HG03521 (cell line): Measurements from ENCODE around the gene FNDC5.

Source experiments
- ATAC-seq: cut with Tn5 transposase; IDR thresholded peaks from one replicate; pipeline ENCODE4 v1.9.1; 2021; ENCODE audit warnings: mild to moderate bottlenecking, moderate library complexity; ENCODE audit not compliant: unreplicated experiment

The FNDC5 gene

DNA sequence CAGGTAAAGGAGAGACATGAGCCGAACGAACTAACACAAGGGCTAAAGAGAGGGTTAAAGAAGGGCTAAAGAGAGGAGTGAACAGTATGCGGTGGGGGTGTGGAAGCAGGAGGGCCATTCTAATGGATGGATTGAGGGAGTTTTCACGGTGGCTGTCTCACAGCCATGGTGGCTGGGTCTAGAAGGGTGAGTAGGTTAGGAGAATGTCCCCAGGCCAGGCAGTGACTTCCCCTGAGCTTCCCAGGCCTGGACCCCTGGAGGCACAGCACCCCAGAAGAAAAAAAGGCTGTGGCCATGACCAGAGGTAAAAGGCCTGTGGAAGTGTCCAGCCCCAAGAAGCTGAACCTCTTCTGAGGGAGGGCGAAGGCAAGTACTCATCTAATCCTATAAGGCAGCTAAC lies 3.6 kb downstream of the FNDC5 start:
- no peak for ATAC-seq

DNA sequence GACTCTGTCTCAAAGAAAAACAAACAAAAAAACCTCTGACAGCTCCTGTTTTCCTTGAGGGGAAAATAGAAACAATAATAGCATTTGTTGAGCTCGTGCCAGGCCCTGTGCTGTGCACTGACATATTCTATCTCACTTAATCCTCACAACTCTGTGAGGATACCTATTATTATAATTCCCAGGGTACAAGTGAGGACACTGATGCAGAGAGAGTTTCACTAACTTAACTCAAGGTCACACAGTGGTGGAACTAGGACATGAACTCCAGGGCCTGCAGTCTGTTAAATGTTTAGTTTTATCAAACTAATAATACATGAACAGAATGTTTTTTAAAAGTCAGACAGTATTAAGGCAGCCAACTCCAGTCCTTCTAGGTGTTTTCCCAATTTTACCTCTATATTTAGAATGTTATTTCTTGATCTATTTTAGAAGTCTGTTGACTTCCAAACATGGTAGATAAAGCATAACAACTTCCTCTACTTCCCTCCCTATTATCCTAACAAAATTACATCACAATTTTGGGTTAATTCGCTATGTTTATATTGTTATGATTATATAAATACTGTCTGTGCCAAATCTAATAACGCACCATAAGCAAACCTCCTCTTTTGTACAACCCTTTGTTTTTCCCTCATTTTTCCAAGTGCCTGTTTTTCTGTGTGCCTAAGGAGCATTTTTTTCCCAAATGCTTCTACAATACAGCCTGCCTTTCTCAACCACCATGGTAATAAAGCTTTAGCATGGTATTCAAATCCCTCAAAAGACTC lies 4.9 kb downstream of the FNDC5 start:
- no peak for ATAC-seq

DNA sequence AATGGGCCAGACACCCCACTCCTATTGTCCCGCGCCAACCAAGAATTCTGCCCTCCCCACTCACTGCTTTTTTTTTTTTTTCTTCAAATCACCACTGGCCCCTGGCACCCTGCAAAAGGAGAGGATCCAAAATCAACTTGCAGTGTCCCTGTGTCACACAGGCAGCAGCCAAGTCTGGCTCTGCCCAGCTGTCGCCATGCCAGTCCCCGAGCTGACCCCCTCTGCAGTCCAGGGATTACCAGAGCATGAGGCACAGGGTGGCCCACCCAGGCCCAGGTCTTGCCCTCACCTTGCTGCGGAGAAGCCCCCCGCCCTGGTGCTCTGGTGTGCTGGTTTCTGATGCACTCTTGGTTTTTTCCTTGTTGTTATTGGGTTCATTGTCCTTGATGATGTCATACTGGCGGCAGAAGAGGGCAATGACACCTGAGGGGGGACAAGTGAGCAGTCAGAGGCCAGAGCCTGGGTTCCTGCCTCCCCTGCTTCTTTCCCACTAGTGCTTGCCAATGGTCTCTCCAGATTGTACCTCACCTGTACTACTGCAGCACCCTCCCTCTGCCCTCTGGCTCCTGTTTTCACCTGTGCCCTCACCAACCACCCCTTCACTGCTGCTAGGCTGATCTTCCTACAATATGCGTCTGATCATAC lies 6.2 kb downstream of the FNDC5 start:
- no peak for ATAC-seq

DNA sequence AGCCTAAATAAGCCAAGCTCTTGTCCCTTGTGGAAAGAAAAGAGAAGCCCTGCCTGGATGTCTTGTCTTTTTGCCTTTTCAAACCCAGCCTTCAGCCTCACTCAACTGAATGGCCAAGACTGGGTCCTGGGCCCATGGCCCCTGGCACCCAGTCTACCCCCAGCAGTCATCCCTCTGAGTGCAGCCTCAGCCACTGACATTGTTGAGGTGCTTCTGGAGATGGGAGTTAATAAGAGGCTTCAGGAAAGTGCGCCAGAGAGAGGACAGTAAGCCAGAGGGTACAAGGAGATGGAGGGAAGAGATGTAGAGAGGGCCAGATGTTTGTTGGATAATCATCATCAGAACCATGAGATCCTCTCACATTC lies 6.8 kb downstream of the FNDC5 start:
- no peak for ATAC-seq

DNA sequence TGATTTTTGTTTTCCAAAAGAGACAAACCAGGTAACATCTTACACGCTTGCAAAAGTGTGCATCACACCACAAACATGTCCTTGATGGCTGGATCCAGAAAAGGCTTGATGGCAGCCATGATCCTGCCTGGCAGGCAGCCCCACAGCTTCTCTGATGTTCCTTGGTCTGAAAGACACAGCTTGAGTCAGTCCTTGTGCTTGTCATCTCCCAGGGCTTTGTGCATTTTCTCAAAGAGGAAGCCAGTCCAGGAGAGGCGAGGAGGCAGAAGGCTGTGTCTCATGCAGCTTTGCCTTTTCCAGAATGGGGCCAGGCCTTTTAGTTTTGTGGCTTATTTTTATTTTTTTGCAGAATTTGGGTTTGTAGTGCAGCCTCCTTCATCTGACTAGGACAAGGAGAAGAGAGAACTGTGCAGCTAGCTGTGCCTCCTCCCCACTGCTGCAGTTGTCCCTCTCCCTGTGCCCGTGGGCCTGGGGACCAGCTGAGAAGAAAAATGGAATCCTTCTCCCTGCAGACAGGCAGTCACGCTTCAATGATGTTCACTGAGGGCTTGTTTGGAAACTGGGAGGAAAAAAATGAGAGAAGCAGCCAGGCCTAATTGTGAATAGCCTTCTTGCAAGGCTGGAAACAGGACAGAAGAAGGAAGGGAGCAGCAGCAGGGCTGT lies 7.4 kb downstream of the FNDC5 start:
- ATAC-seq = no peak

- ATAC-seq = no peak
These were observed 8.6 kb downstream of the FNDC5 start for GRCh38 chr1:32861904-32862695.

DNA sequence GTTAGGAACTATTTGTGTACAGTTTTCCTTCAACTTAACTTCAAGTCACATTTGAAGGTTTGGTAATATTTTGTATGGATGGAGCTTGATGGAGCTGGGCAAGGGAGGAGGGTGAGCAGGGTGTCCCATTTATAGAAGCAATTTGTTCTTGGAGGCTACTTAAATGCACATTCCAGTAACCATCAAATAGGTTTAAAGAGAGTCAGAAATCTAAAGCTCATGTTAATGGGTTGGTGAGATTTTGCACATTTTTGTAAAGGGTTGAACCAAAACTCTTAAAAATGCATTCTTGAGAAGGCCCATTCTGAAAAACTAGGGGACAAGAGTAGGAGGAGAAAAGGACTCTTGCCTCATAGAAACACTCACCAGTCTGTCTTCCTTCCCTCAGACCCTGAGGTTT lies 10.1 kb downstream of the FNDC5 start:
- ATAC-seq = no peak

DNA sequence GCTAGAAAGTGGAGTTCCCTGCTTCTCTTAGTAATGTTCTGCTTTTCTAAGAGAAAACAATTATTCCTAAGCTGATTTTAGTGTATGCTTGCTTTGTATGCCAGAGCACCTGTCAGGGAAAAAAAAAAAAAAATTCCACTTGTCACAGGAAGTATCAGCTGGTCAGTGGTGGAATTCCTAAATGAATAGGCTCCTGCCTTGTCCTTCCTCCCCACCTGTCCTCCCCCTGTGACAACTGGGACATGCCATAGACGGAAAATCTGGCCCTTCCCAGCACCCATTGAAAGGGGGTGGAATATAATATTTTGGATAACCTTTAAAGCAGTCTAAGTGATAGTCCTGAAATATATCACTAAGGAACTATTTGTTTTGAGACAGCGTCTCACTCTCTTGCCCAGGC lies 10.8 kb downstream of the FNDC5 start:
- no peak for ATAC-seq

- no peak for ATAC-seq
These were observed 11.9 kb downstream of the FNDC5 start for GRCh38 chr1:32858791-32859190.

DNA sequence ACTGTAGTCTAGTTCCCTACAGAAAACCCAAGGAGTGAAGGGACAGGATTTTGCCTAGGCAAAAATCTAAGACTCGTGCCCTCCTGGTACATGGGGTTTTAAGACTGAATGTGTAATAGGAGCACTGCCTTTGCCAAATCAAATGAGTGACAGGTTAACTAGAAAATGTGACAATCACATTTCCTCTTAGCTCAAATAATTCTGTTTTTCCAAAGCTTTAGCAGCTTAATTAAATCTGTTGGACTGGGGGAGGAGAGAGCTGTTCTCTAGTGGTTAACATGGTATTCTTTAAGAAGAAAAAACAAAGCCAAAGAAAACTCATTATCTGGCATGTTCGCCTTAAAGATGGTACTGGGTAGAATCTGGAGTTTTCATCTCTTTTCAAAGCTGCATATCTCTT lies 12.6 kb downstream of the FNDC5 start:
- ATAC-seq = no peak

DNA sequence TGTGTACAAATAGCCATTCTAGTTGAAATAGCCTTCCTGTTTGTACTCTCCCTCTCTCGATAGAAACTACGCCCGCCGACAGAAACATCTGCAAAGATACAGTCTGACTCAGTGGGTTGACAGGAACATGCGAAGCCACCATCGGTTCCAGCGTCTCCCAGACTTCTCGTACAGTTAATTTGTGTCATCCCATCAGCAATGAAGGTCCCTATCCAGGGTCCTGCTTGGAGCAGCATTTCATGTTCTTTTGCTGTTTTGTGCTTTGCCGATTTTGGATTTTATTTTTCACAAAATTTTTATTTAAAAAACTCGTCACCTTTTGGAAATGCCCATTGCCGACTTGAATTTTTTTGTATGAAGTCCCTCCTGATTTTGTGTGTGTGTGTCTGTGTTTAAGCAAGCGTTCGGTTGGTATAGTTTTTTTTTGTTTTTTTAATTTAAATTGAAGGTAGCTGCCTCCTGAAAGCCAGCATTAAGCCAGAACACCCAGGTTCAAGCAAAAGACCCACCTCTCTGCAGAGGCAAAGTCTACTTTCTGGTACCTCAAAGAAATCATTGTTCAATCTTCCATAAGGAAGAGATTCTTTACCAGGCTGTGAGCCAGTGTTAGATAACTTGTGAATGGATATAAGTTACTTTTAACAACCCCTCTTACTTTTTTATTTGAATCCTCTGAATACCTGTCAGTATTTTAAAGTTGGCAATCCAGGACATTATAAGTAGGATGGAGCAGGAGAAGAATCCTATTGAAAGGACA lies 14.7 kb downstream of the FNDC5 start:
- no peak for ATAC-seq

GRCh38 chr1:32848354-32849063 lies 22.2 kb downstream of the FNDC5 start:
- no peak for ATAC-seq

DNA sequence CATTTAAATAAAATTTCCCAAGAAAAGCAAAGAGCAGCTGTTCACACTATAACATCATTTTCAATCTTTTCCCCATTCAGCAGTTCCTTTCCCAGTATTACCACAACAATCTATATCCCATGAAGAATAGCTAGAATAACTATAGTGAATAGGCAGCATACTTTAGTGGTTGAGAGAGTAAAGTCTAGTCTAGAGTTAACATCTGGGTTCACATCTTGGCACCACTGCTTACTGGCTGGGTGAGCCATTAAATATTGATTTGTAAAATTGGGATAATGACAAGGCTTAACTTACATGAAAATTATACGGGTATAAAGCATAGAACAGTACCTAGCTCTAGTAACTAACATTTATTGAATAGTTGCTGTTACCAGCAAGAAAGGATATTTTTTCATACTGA lies 38.8 kb downstream of the FNDC5 start:
- ATAC-seq = no peak

DNA sequence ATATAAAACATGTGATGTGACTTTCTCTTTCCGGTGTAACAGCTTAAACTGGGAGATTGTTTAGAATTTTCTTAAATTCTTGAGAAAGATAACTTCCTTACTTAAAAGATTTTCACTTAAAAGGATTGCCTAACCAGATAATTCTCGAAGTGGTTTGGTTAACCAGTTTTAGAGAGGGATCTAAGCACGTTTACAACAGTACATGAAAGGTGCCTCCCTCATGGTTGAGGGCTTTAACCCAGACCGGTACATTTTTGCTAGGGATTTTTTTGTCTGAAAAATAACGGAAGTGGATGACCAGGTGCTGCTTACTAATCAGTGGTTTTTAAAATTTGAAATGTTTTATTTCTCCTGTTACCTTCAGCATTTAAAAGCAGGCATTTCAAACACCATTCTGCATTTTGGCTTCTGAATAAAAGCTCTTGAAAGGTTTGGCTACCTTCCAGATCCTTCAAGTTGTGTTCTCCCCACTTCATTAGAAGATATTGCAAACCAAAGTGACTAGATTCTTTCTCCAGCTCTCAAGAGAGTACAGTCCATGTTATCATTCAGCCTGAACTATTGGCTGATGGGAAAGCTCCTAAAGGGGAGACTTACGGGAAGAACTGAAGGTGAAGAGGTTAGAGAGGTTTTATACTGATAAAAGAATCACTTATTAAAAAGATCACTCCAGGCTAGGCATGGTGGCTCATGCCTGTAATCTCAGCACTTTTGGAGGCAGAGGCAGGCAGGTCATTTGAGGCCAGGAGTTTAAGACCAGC lies 40.4 kb downstream of the FNDC5 start:
- no peak for ATAC-seq

GRCh38 chr1:32828341-32828740 lies 42.4 kb downstream of the FNDC5 start:
- no peak for ATAC-seq

- no peak for ATAC-seq
These were observed 45.5 kb downstream of the FNDC5 start for GRCh38 chr1:32825181-32825580.

GRCh38 chr1:32818804-32819541 lies 51.7 kb downstream of the FNDC5 start:
- no peak for ATAC-seq
